SK-N-SH (cell line): Measurements from ENCODE around the gene ZNF688. TPM values are rescaled to one million over a fixed set of nuclear protein-coding genes. Genes with fewer than 3 reads are reported as not detected.

Source experiments
- CTCF ChIA-PET: fragments of 300-600, 350-600 bp; formaldehyde crosslinking; extraction: SDS; loops from one replicate; lab custom pipeline; 2021; lab: Yijun Ruan, JAX
- POLR2A ChIA-PET: fragments of 350-600 bp; sonication (Branson Sonifier 250); formaldehyde crosslinking; extraction: SDS; loops from one replicate; lab custom pipeline; 2020; ENCODE audit warnings: antibody characterized with exemption, inconsistent platforms; lab: Yijun Ruan, JAX
- DNase-seq: peaks from one replicate; pipeline ENCODE4 v3.0.0; 2012
- H2AFZ ChIP-seq: fragments of 200-600 bp; sonication (generic); 2 replicates; pipeline ENCODE4 v1.8.1; 2016; ENCODE audit warnings: antibody characterized with exemption, mild to moderate bottlenecking, low read depth
- H3F3A ChIP-seq: fragments of 200-600 bp; sonication (generic); replicated peaks from 2 replicates; pipeline ENCODE3; 2016; ENCODE audit warnings: antibody characterized with exemption, mild to moderate bottlenecking; ENCODE audit not compliant: insufficient read depth
- H3K27ac ChIP-seq, 2 experiments: fragments of 200-500 bp in 1 of 2; fragments of 200-600 bp in 1 of 2; sonication (Bioruptor generic) in 1 of 2; sonication (generic), shearing (Covaris generic) in 1 of 2; 2 replicates each; pipeline versions ENCODE4 v1.5.1 to v1.6.1; 2014 to 2016; ENCODE audit warnings: low read depth in 2 of 2, inconsistent platforms in 1 of 2, low read length in 1 of 2, mild to moderate bottlenecking in 1 of 2, mixed read lengths in 1 of 2
- H3K27me3 ChIP-seq: fragments of 200-600 bp; sonication (generic), shearing (Covaris generic); 2 replicates; pipeline ENCODE4 v1.6.1; 2016; ENCODE audit warnings: mixed run types; ENCODE audit not compliant: insufficient read depth
- H3K36me3 ChIP-seq, 2 experiments: fragments of 200-500 bp in 1 of 2; fragments of 200-600 bp in 1 of 2; sonication (Bioruptor generic) in 1 of 2; sonication (generic) in 1 of 2; replicated peaks in 1 of 2; 2 replicates each; pipeline versions ENCODE3 to v1.5.1; 2014 to 2016; ENCODE audit warnings: low read length in 1 of 2, mild to moderate bottlenecking in 1 of 2; ENCODE audit not compliant: insufficient read depth in 2 of 2, control insufficient read depth in 1 of 2
- H3K4me1 ChIP-seq, 2 experiments: fragments of 200-500 bp in 1 of 2; fragments of 200-600 bp in 1 of 2; sonication (Bioruptor generic) in 1 of 2; sonication (generic), shearing (Covaris generic) in 1 of 2; 2 replicates each; pipeline versions ENCODE4 v1.5.1 to v1.6.1; 2014 to 2016; ENCODE audit warnings: low read depth in 1 of 2, low read length in 1 of 2, mixed run types in 1 of 2; ENCODE audit not compliant: insufficient read depth in 2 of 2, control insufficient read depth in 1 of 2
- H3K4me2 ChIP-seq: fragments of 200-600 bp; sonication (generic), shearing (Covaris generic); 2 replicates; pipeline ENCODE4 v1.6.1; 2017; ENCODE audit warnings: mixed run types
- H3K4me3 ChIP-seq, 2 experiments: fragments of 200-500 bp in 1 of 2; fragments of 200-600 bp in 1 of 2; sonication (Bioruptor generic) in 1 of 2; sonication (generic), shearing (Covaris generic) in 1 of 2; 2 replicates each; pipeline versions ENCODE4 v1.5.1 to v1.8.1; 2014 to 2016; ENCODE audit warnings: low read depth in 2 of 2, inconsistent platforms in 1 of 2, low read length in 1 of 2, mild to moderate bottlenecking in 1 of 2, mixed read lengths in 1 of 2, moderate library complexity in 1 of 2
- H3K79me2 ChIP-seq: fragments of 200-600 bp; sonication (generic); 2 replicates; pipeline ENCODE4 v1.8.1; 2017; ENCODE audit warnings: mild to moderate bottlenecking; ENCODE audit not compliant: insufficient read depth
- H3K9ac ChIP-seq: fragments of 200-600 bp; sonication (generic); 2 replicates; pipeline ENCODE4 v1.6.1; 2017; ENCODE audit warnings: mixed run types
- H3K9me2 ChIP-seq: fragments of 200-600 bp; sonication (generic); 2 replicates; pipeline ENCODE4 v1.6.1; 2017; ENCODE audit warnings: mixed run types
- H3K9me3 ChIP-seq: fragments of 200-600 bp; sonication (generic); 2 replicates; pipeline ENCODE4 v1.6.1; 2017; ENCODE audit warnings: mixed run types, mild to moderate bottlenecking, moderate library complexity
- H4K20me1 ChIP-seq: fragments of 200-600 bp; sonication (generic); 2 replicates; pipeline ENCODE4 v1.6.1; 2017; ENCODE audit warnings: mild to moderate bottlenecking, mixed run types; ENCODE audit not compliant: insufficient read depth
- CHD2 ChIP-seq: fragments of 150-350 bp; IDR thresholded peaks from 2 replicates; pipeline ENCODE4 v1.6.1; 2018; ENCODE audit warnings: low read length; ENCODE audit not compliant: partially characterized antibody
- EP300 ChIP-seq, 2 experiments: IDR thresholded peaks; 2 replicates each; pipeline versions ENCODE4 v1.4.0 to v1.6.1; 2012; ENCODE audit warnings: borderline replicate concordance in 1 of 2, low read depth in 1 of 2, low read length in 1 of 2
- EZH2phosphoT487 ChIP-seq: fragments of 200-600 bp; sonication (generic); IDR thresholded peaks from 2 replicates; pipeline ENCODE4 v1.6.1; 2017; ENCODE audit warnings: low read depth, mixed run types, mild to moderate bottlenecking, antibody characterized with exemption, moderate library complexity, borderline replicate concordance
- FOSL2 ChIP-seq: IDR thresholded peaks from 2 replicates; pipeline ENCODE4 v1.4.0; 2012; ENCODE audit warnings: low read depth, mild to moderate bottlenecking, moderate library complexity, borderline replicate concordance
- FOXJ3 ChIP-seq: sonication (generic); formaldehyde crosslinking; IDR thresholded peaks from 2 replicates; pipeline ENCODE4 v1.5.1; 2020; ENCODE audit warnings: mild to moderate bottlenecking, missing genetic modification reagents
- FOXM1 ChIP-seq: IDR thresholded peaks from 2 replicates; pipeline ENCODE4 v1.4.0; 2012; ENCODE audit warnings: low read depth, mild to moderate bottlenecking
- GABPA ChIP-seq: IDR thresholded peaks from 2 replicates; pipeline ENCODE4 v1.4.0; 2012; ENCODE audit warnings: low read depth, mild to moderate bottlenecking
- GATA2 ChIP-seq: sonication (generic); formaldehyde crosslinking; IDR thresholded peaks from 2 replicates; pipeline ENCODE4 v1.5.0; 2020; ENCODE audit warnings: mild to moderate bottlenecking, missing genetic modification reagents
- JUND ChIP-seq: IDR thresholded peaks from 2 replicates; pipeline ENCODE4 v1.4.0; 2012
- MXI1 ChIP-seq: IDR thresholded peaks from 2 replicates; pipeline ENCODE4 v1.6.1; 2012; ENCODE audit warnings: mild to moderate bottlenecking, low read depth, low read length, improper control_type of control experiment
- NFIC ChIP-seq: IDR thresholded peaks from 2 replicates; pipeline ENCODE4 v1.4.0; 2012; ENCODE audit warnings: borderline replicate concordance
- POLR2AphosphoS5 ChIP-seq: IDR thresholded peaks from 2 replicates; pipeline ENCODE4 v1.6.1; 2012; ENCODE audit warnings: low read depth, low read length
- RAD21 ChIP-seq: IDR thresholded peaks from 2 replicates; pipeline ENCODE4 v1.6.1; 2012; ENCODE audit warnings: mild to moderate bottlenecking, low read length
- RCOR1 ChIP-seq: fragments of 150-350 bp; IDR thresholded peaks from 2 replicates; pipeline ENCODE4 v1.6.1; 2017; ENCODE audit warnings: antibody characterized with exemption, low read length
- SIN3A ChIP-seq: IDR thresholded peaks from 2 replicates; pipeline ENCODE4 v1.6.1; 2012; ENCODE audit warnings: low read depth, mild to moderate bottlenecking, low read length, moderate library complexity, borderline replicate concordance
- TCF12 ChIP-seq: IDR thresholded peaks from 2 replicates; pipeline ENCODE4 v1.4.0; 2012
- TEAD4 ChIP-seq: IDR thresholded peaks from 2 replicates; pipeline ENCODE4 v1.4.0; 2012; ENCODE audit warnings: mild to moderate bottlenecking, borderline replicate concordance; ENCODE audit not compliant: insufficient read depth
- YY1 ChIP-seq: IDR thresholded peaks from 2 replicates; pipeline ENCODE4 v1.4.0; 2012; ENCODE audit warnings: low read depth, mild to moderate bottlenecking
- WGBS: methylation state at CpG from one replicate; pipeline ENCODE4 v1.1.6; 2017; ENCODE audit warnings: low lambda C conversion rate; 5-methylcytosine and 5-hydroxymethylcytosine counted together
- polyA plus RNA-seq, 3 experiments: library from polyadenylated mRNA; depleted of rRNA; stranded (reverse); fragments of >200 nt; gene quantifications; 2 replicates each; pipeline ENCODE4 v1.2.3, GENCODE V29; 2012
- TF ChIP-seq, protein P1 (sequence below): IDR thresholded peaks from 2 replicates; pipeline ENCODE4; 2012
- TF ChIP-seq, protein P2 (sequence below): IDR thresholded peaks from 2 replicates; pipeline ENCODE4 v1.6.1; 2012; ENCODE audit warnings: mild to moderate bottlenecking, low read depth, low read length, moderate library complexity

The ZNF688 gene
- polyA plus RNA-seq, 1 of the 3 experiments (the other 2 are of a cell fraction) = 13.4 TPM

DNA sequence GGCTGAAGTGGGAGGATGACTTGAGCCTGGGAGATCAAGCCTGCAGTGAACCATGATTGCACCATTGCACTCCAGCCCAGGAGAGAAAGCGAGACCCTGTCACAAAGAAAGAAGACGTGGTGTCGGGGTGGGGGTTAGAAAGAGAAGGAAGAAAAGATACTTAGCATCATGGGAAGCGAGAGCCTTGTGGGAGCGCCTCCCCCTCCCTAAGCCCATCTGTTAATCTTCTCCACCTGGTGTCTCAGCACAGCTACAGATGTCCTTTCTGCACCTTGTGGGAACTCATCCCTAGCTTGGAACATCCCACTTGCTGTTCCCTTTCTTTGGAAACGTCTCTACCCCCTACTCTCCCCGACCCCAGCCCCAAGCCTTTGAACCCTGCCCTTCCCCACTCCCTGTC, 6.0 kb downstream of the ZNF688 start:
- no peak overlapping the region for H3K4me3 ChIP-seq
- TF ChIP-seq FOSL2 = no peak
- TF ChIP-seq RAD21 = no peak
- TF ChIP-seq, protein P1, sequence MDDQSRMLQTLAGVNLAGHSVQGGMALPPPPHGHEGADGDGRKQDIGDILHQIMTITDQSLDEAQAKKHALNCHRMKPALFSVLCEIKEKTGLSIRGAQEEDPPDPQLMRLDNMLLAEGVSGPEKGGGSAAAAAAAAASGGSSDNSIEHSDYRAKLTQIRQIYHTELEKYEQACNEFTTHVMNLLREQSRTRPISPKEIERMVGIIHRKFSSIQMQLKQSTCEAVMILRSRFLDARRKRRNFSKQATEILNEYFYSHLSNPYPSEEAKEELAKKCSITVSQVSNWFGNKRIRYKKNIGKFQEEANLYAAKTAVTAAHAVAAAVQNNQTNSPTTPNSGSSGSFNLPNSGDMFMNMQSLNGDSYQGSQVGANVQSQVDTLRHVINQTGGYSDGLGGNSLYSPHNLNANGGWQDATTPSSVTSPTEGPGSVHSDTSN = no peak
- TF ChIP-seq, protein P2, sequence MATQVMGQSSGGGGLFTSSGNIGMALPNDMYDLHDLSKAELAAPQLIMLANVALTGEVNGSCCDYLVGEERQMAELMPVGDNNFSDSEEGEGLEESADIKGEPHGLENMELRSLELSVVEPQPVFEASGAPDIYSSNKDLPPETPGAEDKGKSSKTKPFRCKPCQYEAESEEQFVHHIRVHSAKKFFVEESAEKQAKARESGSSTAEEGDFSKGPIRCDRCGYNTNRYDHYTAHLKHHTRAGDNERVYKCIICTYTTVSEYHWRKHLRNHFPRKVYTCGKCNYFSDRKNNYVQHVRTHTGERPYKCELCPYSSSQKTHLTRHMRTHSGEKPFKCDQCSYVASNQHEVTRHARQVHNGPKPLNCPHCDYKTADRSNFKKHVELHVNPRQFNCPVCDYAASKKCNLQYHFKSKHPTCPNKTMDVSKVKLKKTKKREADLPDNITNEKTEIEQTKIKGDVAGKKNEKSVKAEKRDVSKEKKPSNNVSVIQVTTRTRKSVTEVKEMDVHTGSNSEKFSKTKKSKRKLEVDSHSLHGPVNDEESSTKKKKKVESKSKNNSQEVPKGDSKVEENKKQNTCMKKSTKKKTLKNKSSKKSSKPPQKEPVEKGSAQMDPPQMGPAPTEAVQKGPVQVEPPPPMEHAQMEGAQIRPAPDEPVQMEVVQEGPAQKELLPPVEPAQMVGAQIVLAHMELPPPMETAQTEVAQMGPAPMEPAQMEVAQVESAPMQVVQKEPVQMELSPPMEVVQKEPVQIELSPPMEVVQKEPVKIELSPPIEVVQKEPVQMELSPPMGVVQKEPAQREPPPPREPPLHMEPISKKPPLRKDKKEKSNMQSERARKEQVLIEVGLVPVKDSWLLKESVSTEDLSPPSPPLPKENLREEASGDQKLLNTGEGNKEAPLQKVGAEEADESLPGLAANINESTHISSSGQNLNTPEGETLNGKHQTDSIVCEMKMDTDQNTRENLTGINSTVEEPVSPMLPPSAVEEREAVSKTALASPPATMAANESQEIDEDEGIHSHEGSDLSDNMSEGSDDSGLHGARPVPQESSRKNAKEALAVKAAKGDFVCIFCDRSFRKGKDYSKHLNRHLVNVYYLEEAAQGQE = no peak
- TF ChIP-seq EP300 (IDR thresholded peaks at IDR 0.05; ENCODE audit: borderline replicate concordance in 1 of 2, low read depth in 1 of 2, low read length in 1 of 2) = no peak
- ChIA-PET CTCF (interaction anchor here (1.1 to 1.8 kb wide), 4 partner anchors 16 to 135 kb away, joined by 3 to 7 read pairs (median 4); partner anchors contain the start of genes DCTPP1 and ZNF747), POLR2A (interaction anchor here (1.3 to 1.5 kb wide), 2 partner anchors 8 to 29 kb away, joined by 3 to 4 read pairs; no protein-coding TSS in a partner anchor)
- no peaks in the 10 kb centered on the region for H3K79me2 ChIP-seq
- H3K36me3 ChIP-seq = no peaks in the 10 kb centered on the region
- H3K9ac ChIP-seq = no peak overlapping the region
- H3K4me2 ChIP-seq = no peak overlapping the region
- no peaks in the 10 kb centered on the region for H3K9me3 ChIP-seq
- H3K27me3 ChIP-seq = no peaks in the 10 kb centered on the region
- H3K9me2 ChIP-seq = no peaks in the 10 kb centered on the region
- no peak for DNase-seq
- 65% methylated on average over 7 of the region's 7 CpGs for WGBS
- no peak overlapping the region for H2AFZ ChIP-seq
- H4K20me1 ChIP-seq = no peaks in the 10 kb centered on the region
- peaks cover 2% of the 10 kb centered on the region for H3F3A ChIP-seq
- no peak overlapping the region for H3K27ac ChIP-seq
- peaks cover 0 to 6% of the 10 kb centered on the region in 2 experiments; a peak in 1 of 4 replicates for H3K4me1 ChIP-seq

DNA sequence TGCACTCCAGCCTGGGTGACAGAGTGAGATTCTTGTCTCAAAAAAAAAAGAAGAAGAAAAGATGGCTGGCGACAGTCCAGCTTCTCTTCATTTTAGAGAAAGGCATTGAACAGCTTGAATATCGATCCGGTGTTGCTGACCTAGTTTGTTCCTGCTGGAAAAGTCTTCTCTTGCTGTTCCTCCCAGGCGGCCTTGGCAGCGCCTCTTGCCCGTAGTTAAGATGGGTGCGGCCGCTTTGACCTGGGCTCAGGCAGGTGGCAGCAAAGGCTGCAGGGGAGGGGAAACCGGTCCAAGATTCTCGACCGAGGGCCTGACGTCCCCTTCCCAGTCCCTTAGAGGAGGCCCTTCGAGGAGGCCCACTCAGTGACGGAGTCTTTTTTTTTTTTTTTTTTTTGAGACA, 9.5 kb downstream of the ZNF688 start:
- H3K27me3 ChIP-seq = no peaks in the 10 kb centered on the region
- TF ChIP-seq CHD2 (no peak), GATA2 (CRISPR knock-in tag) (no peak), POLR2AphosphoS5 (no peak), FOXM1 (no peak), FOSL2 (no peak), JUND (no peak), RAD21 (no peak), MXI1 (no peak), EZH2phosphoT487 (no peak), TEAD4 (no peak), TCF12 (no peak), YY1 (no peak), RCOR1 (no peak), NFIC (no peak), GABPA (no peak), FOXJ3 (CRISPR knock-in tag) (no peak), SIN3A (no peak)
- TF ChIP-seq, protein P2 = no peak
- DNase-seq = no peak
- no peak overlapping the region for H3K9ac ChIP-seq
- peaks cover 0 to 3% of the 10 kb centered on the region in 2 experiments; a peak in 1 of 4 replicates for H3K4me1 ChIP-seq
- POLR2A ChIA-PET = interaction anchor here (0.6 to 1.8 kb wide), 2 partner anchors 10 to 26 kb away, joined by 3 to 8 read pairs; partner anchors contain the start of gene ZNF688
- no peak overlapping the region for H3K4me3 ChIP-seq
- 96% methylated on average over 14 of the region's 14 CpGs for WGBS
- H3F3A ChIP-seq = peaks cover 9% of the 10 kb centered on the region
- CTCF ChIA-PET = interaction anchor here (0.8 kb wide), 1 partner anchor 30 kb away, joined by 3 read pairs; no protein-coding TSS in a partner anchor
- H3K79me2 ChIP-seq = peaks cover 8% of the 10 kb centered on the region
- no peaks in the 10 kb centered on the region for H3K9me3 ChIP-seq
- H2AFZ ChIP-seq = no peak overlapping the region
- no peaks in the 10 kb centered on the region for H4K20me1 ChIP-seq
- no peak overlapping the region for H3K27ac ChIP-seq
- no peaks in the 10 kb centered on the region for H3K36me3 ChIP-seq
- H3K9me2 ChIP-seq = no peaks in the 10 kb centered on the region
- no peak overlapping the region for H3K4me2 ChIP-seq
